Keratinocyte (primary cell): ENCODE data around the gene TKT. TPM values are rescaled to one million over a fixed set of nuclear protein-coding genes. Genes with fewer than 3 reads are reported as not detected.

Source experiments
- DNase-seq: peaks from one replicate; pipeline ENCODE4 v3.0.0-alpha.2; 2011; ENCODE audit warnings: low read depth, missing footprints, low spot score
- FAIRE-seq: peaks from 2 replicates; lab custom pipeline; 2011; peaks lifted over from hg19 to GRCh38; lab: Jason Lieb, UNC
- H2AFZ ChIP-seq: 2 replicates; pipeline ENCODE4 v1.6.0; 2012; ENCODE audit warnings: low read length, control low read depth, inconsistent platforms; ENCODE audit not compliant: control insufficient read depth
- H3K27ac ChIP-seq: 2 replicates; pipeline ENCODE4 v1.5.1; 2011; ENCODE audit warnings: low read length; ENCODE audit not compliant: control insufficient read depth, insufficient read depth
- H3K27me3 ChIP-seq: 3 replicates; pipeline ENCODE4 v1.6.0; 2011; ENCODE audit warnings: low read length; ENCODE audit not compliant: control insufficient read depth, insufficient read depth; ENCODE audit errors: extremely low read depth
- H3K36me3 ChIP-seq, 2 experiments: 2 replicates in 1 of 2; 3 replicates in 1 of 2; pipeline ENCODE4 v1.5.1; 2011; ENCODE audit warnings: low read length in 2 of 2, mild to moderate bottlenecking in 1 of 2; ENCODE audit not compliant: control insufficient read depth in 2 of 2, insufficient read depth in 2 of 2; ENCODE audit errors: extremely low read depth in 1 of 2
- H3K4me1 ChIP-seq: 3 replicates; pipeline ENCODE4 v1.5.1; 2011; ENCODE audit warnings: low read length; ENCODE audit not compliant: control insufficient read depth, insufficient read depth; ENCODE audit errors: extremely low read depth
- H3K4me2 ChIP-seq: 3 replicates; pipeline ENCODE4 v1.6.0; 2011; ENCODE audit warnings: low read depth, low read length; ENCODE audit not compliant: control insufficient read depth, insufficient read depth; ENCODE audit errors: extremely low read depth
- H3K4me3 ChIP-seq, 3 experiments: fragments of 200-600 bp in 1 of 3; sonication (generic) in 1 of 3; 2 replicates in 2 of 3; 3 replicates in 1 of 3; pipeline ENCODE4 v1.5.1; 2011 to 2016; ENCODE audit warnings: low read length in 3 of 3, mild to moderate bottlenecking in 3 of 3, control low read depth in 2 of 3, inconsistent platforms in 1 of 3, low read depth in 1 of 3, mixed read lengths in 1 of 3, mixed run types in 1 of 3, moderate library complexity in 1 of 3; ENCODE audit not compliant: control insufficient read depth in 2 of 3, insufficient read depth in 2 of 3; ENCODE audit errors: extremely low read depth in 1 of 3
- H3K79me2 ChIP-seq: 2 replicates; pipeline ENCODE4 v1.6.0; 2012; ENCODE audit warnings: low read length; ENCODE audit not compliant: control insufficient read depth, insufficient read depth
- H3K9ac ChIP-seq: 3 replicates; pipeline ENCODE4 v1.6.0; 2011; ENCODE audit warnings: low read length; ENCODE audit not compliant: control insufficient read depth, insufficient read depth; ENCODE audit errors: extremely low read depth
- H3K9me1 ChIP-seq: 3 replicates; pipeline ENCODE4 v1.6.0; 2011; ENCODE audit warnings: low read length; ENCODE audit not compliant: control insufficient read depth, insufficient read depth; ENCODE audit errors: extremely low read depth
- H3K9me3 ChIP-seq: 2 replicates; pipeline ENCODE4 v1.5.1; 2012; ENCODE audit warnings: low read depth, low read length; ENCODE audit not compliant: control insufficient read depth
- H4K20me1 ChIP-seq: 3 replicates; pipeline ENCODE4 v1.6.0; 2011; ENCODE audit warnings: low read length; ENCODE audit not compliant: control insufficient read depth, insufficient read depth; ENCODE audit errors: extremely low read depth
- CTCF ChIP-seq, 3 experiments: IDR thresholded peaks in 1 of 3; conservative IDR thresholded peaks in 1 of 3; optimal IDR thresholded peaks in 1 of 3; 2 replicates in 2 of 3; 3 replicates in 1 of 3; pipeline versions ENCODE3 to v1.5.1; 2011; ENCODE audit warnings: low read length in 3 of 3, mild to moderate bottlenecking in 3 of 3, moderate library complexity in 2 of 3, control low read depth in 1 of 3, inconsistent platforms in 1 of 3; ENCODE audit not compliant: insufficient read depth in 2 of 3; ENCODE audit errors: extremely low read depth in 1 of 3
- EZH2 ChIP-seq: IDR thresholded peaks from one replicate; pipeline ENCODE4 v1.6.1; 2012; ENCODE audit warnings: inconsistent platforms, mild to moderate bottlenecking, low read length, moderate library complexity
- dilution Hi-C: fragments of 300-500 bp; cut with MboI; formaldehyde crosslinking; loops from one replicate; pipeline ENCODE4 v1.7.0; 2020; ENCODE audit warnings: low sequenced_read_pairs; ENCODE audit not compliant: extremely low pct_ligation_motif_present
- polyA plus RNA-seq, 5 experiments: library from polyadenylated mRNA; depleted of rRNA in 3 of 5; stranded (reverse) in 3 of 5; stranded (forward) in 1 of 5; unstranded in 1 of 5; fragments of >200 nt; gene quantifications; 1 replicate in 1 of 5; 2 replicates in 3 of 5; 3 replicates in 1 of 5; pipeline versions ENCODE4 v1.2.1 to v1.2.3, GENCODE V29; 2011 to 2012; ENCODE audit warnings: missing spikeins in 2 of 5, low read depth in 1 of 5, low replicate concordance in 1 of 5

TKT gene
- polyA plus RNA-seq, 1 donor (not counting 4 experiments of a cell fraction or from before 2014, with no cell fraction given) = 266 TPM

GRCh38 chr3:53234841-53235232 is 21.0 kb downstream of the TKT start:
- H3K4me2 ChIP-seq = no peak overlapping the region
- H3K9me3 ChIP-seq = no peaks in the 10 kb centered on the region
- FAIRE-seq (no peak), DNase-seq (no peak)
- H3K9ac ChIP-seq = no peak overlapping the region
- H3K4me1 ChIP-seq = peaks cover 32% of the 10 kb centered on the region
- peaks cover 64 to 69% of the 10 kb centered on the region in 2 experiments for H3K36me3 ChIP-seq
- TF ChIP-seq CTCF (optimal IDR thresholded peaks at IDR 0.05 in 1 of 3, IDR thresholded peaks at IDR 0.05 in 1 of 3, conservative IDR thresholded peaks at IDR 0.05 in 1 of 3; ENCODE audit: extremely low read depth in 1 of 3, insufficient read depth in 2 of 3, low read length in 3 of 3) = no peak
- TF ChIP-seq EZH2 = no peak
- no peak overlapping the region for H3K4me3 ChIP-seq
- H2AFZ ChIP-seq = no peak overlapping the region
- no peaks in the 10 kb centered on the region for H3K27me3 ChIP-seq
- peaks cover 2% of the 10 kb centered on the region for H3K9me1 ChIP-seq
- peaks cover 47% of the 10 kb centered on the region for H3K79me2 ChIP-seq
- H3K27ac ChIP-seq = no peak overlapping the region
- H4K20me1 ChIP-seq = peaks cover 7% of the 10 kb centered on the region
- dilution Hi-C loops = no loop called here

GRCh38 chr3:53234130-53234840 is 21.5 kb downstream of the TKT start:
- FAIRE-seq (no peak), DNase-seq (no peak)
- peaks cover 7% of the 10 kb centered on the region for H4K20me1 ChIP-seq
- no peak overlapping the region for H3K4me3 ChIP-seq
- no peaks in the 10 kb centered on the region for H3K27me3 ChIP-seq
- H3K9ac ChIP-seq = no peak overlapping the region
- peaks cover 30% of the 10 kb centered on the region for H3K4me1 ChIP-seq
- TF ChIP-seq EZH2 (no peak), CTCF (optimal IDR thresholded peaks at IDR 0.05 in 1 of 3, IDR thresholded peaks at IDR 0.05 in 1 of 3, conservative IDR thresholded peaks at IDR 0.05 in 1 of 3; ENCODE audit: extremely low read depth in 1 of 3, insufficient read depth in 2 of 3, low read length in 3 of 3) (no peak)
- peaks cover 2% of the 10 kb centered on the region for H3K9me1 ChIP-seq
- H3K36me3 ChIP-seq = peaks cover 60 to 68% of the 10 kb centered on the region in 2 experiments
- H3K4me2 ChIP-seq = no peak overlapping the region
- no peaks in the 10 kb centered on the region for H3K9me3 ChIP-seq
- no peak overlapping the region for H2AFZ ChIP-seq
- no peak overlapping the region for H3K27ac ChIP-seq
- dilution Hi-C loops = no loop called here
- H3K79me2 ChIP-seq = peaks cover 45% of the 10 kb centered on the region
